GM18870 (cell line): Measurements from ENCODE around the gene ADCY2.
"Not testable (repeated sequence)": the region's sequence is repeated elsewhere in the genome, so short reads cannot be mapped to it uniquely, and the experiment has no call there.

Source experiments
- ATAC-seq: cut with Tn5 transposase; IDR thresholded peaks from one replicate; pipeline ENCODE4 v1.9.1; 2021; ENCODE audit warnings: moderate library complexity; ENCODE audit not compliant: unreplicated experiment

ADCY2 gene

GRCh38 chr5:7395432-7395946 is 449 bp upstream of the ADCY2 start:
- no peak for ATAC-seq

- no peak for ATAC-seq
These were observed 946 bp downstream of the ADCY2 start for GRCh38 chr5:7396713-7397454.

GRCh38 chr5:7397937-7398336 is 2.0 kb downstream of the ADCY2 start:
- ATAC-seq: no peak

- ATAC-seq: no peak
These were observed 2.8 kb downstream of the ADCY2 start for GRCh38 chr5:7398596-7399280.

- no peak for ATAC-seq
These were observed 9.3 kb downstream of the ADCY2 start for GRCh38 chr5:7405277-7405676.

GRCh38 chr5:7410936-7411511 is 15.1 kb downstream of the ADCY2 start:
- no peak for ATAC-seq

GRCh38 chr5:7412409-7412808 is 16.5 kb downstream of the ADCY2 start:
- no peak for ATAC-seq

GRCh38 chr5:7415123-7415522 is 19.2 kb downstream of the ADCY2 start:
- ATAC-seq: no peak

- no peak for ATAC-seq
These were observed 19.9 kb downstream of the ADCY2 start for GRCh38 chr5:7415587-7416535.

GRCh38 chr5:7418276-7418675 is 22.3 kb downstream of the ADCY2 start:
- ATAC-seq: no peak

- ATAC-seq: no peak
These were observed 23.4 kb downstream of the ADCY2 start for GRCh38 chr5:7419367-7419766.

- no peak for ATAC-seq
These were observed 23.9 kb downstream of the ADCY2 start for GRCh38 chr5:7419846-7420245.

- no peak for ATAC-seq
These were observed 24.8 kb downstream of the ADCY2 start for GRCh38 chr5:7420510-7421280.

- no peak for ATAC-seq
These were observed 26.6 kb downstream of the ADCY2 start for GRCh38 chr5:7422316-7423106.

- ATAC-seq: not testable (repeated sequence)
These were observed 27.3 kb downstream of the ADCY2 start for GRCh38 chr5:7423231-7423630.

- no peak for ATAC-seq
These were observed 29.9 kb downstream of the ADCY2 start for GRCh38 chr5:7425830-7426229.

GRCh38 chr5:7426284-7426683 is 30.3 kb downstream of the ADCY2 start:
- ATAC-seq: no peak

GRCh38 chr5:7434914-7435313 is 39.0 kb downstream of the ADCY2 start:
- no peak for ATAC-seq

GRCh38 chr5:7435503-7435902 is 39.6 kb downstream of the ADCY2 start:
- no peak for ATAC-seq
